ENCODE data around the gene IL17RC.

GRCh38 chr3:9932843-9933560 is 16.1 kb downstream of the IL17RC start:
- TF ChIP-seq CTCF (IDR thresholded peaks at IDR 0.05) (peak; percentile 88), REST (IDR thresholded peaks at IDR 0.05; ENCODE audit: insufficient read depth in 1 of 2, low read depth in 2 of 2, low read length in 1 of 2) (no peak), POLR2AphosphoS5 (IDR thresholded peaks at IDR 0.05; ENCODE audit: low read depth, low read length) (no peak), TCF7L2 (IDR thresholded peaks at IDR 0.05; ENCODE audit: low read depth, low read length) (no peak)

All from Panc1 (cell line).